Measurements from ENCODE around the gene KDM3B. TPM values are rescaled to one million over a fixed set of nuclear protein-coding genes. Genes with fewer than 3 reads are reported as not detected.
"Not testable (repeated sequence)": the region's sequence is repeated elsewhere in the genome, so short reads cannot be mapped to it uniquely, and the experiment has no call there.

Gene KDM3B
- total RNA-seq, 2 donors from 2014 or later: 61.2 to 85.1 TPM

DNA sequence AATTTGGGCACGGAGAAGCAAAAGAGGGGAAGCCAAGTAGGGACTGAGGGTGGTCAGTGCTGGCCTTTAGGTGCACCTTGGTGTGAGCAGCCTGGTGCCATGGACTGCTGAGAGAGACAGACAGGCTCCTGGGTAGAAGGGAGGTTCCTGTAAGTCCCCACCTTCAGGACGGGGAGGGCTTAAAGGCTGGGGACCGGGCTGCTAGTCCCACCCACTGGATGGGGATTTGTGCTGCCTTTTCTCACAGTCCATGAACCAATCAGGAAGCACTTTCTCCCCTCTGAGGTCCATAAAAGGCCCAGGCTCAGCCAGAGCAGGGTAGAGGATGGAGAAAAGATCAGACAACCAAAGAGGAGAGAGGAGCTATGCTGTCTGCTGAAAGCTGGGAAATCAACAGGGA is 36.1 kb upstream of the KDM3B start:
- H3K36me3 ChIP-seq: no peaks in the 10 kb centered on the region
- intact Hi-C loops (cut with DNase I): no loop called here
- 77% methylated on average over 3 of the region's 3 CpGs for WGBS

DNA sequence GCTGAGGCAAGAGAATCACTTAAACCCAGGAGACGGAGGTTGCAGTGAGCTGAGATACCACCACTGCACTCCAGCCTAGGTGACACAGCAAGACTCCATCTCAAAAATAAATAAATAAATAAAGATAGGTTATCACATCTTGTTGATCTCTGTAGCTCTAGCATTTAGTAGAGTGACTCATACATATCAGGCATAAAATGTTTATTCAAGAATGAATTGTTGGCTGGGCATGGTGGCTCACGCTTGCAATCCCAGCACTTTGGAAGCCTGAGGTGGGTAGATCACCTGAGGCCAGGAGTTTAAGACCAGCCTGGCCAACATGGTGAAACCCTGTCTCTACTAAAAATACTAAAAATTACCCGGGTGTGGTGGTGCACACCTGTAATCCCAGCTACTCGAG is 34.3 kb upstream of the KDM3B start:
- intact Hi-C loops (cut with DNase I); H3K36me3 ChIP-seq; H3K9me3 ChIP-seq; H3K27me3 ChIP-seq (replicated peaks; ENCODE audit: insufficient read depth); DNase-seq (ENCODE audit: low spot score); H3K27ac ChIP-seq; H3K4me3 ChIP-seq; H3K4me1 ChIP-seq (replicated peaks): not testable (repeated sequence)
- 92% methylated on average over 4 of the region's 4 CpGs for WGBS

More for the DNA sequence above, 36.1 kb upstream of the KDM3B start:
- H3K4me3 ChIP-seq: no peak overlapping the region
- TF ChIP-seq POLR2AphosphoS5 (IDR thresholded peaks at IDR 0.05) (no peak), POLR2A (IDR thresholded peaks at IDR 0.05) (no peak)
- TF ChIP-seq, protein P1, sequence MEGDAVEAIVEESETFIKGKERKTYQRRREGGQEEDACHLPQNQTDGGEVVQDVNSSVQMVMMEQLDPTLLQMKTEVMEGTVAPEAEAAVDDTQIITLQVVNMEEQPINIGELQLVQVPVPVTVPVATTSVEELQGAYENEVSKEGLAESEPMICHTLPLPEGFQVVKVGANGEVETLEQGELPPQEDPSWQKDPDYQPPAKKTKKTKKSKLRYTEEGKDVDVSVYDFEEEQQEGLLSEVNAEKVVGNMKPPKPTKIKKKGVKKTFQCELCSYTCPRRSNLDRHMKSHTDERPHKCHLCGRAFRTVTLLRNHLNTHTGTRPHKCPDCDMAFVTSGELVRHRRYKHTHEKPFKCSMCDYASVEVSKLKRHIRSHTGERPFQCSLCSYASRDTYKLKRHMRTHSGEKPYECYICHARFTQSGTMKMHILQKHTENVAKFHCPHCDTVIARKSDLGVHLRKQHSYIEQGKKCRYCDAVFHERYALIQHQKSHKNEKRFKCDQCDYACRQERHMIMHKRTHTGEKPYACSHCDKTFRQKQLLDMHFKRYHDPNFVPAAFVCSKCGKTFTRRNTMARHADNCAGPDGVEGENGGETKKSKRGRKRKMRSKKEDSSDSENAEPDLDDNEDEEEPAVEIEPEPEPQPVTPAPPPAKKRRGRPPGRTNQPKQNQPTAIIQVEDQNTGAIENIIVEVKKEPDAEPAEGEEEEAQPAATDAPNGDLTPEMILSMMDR (IDR thresholded peaks at IDR 0.05): no peak
- no peak for DNase-seq (ENCODE audit: low spot score)
- H3K27me3 ChIP-seq (replicated peaks; ENCODE audit: insufficient read depth): no peaks in the 10 kb centered on the region
- no peaks in the 10 kb centered on the region for H3K4me1 ChIP-seq (replicated peaks)
- no peaks in the 10 kb centered on the region for H3K9me3 ChIP-seq
- H3K27ac ChIP-seq: no peak overlapping the region

DNA sequence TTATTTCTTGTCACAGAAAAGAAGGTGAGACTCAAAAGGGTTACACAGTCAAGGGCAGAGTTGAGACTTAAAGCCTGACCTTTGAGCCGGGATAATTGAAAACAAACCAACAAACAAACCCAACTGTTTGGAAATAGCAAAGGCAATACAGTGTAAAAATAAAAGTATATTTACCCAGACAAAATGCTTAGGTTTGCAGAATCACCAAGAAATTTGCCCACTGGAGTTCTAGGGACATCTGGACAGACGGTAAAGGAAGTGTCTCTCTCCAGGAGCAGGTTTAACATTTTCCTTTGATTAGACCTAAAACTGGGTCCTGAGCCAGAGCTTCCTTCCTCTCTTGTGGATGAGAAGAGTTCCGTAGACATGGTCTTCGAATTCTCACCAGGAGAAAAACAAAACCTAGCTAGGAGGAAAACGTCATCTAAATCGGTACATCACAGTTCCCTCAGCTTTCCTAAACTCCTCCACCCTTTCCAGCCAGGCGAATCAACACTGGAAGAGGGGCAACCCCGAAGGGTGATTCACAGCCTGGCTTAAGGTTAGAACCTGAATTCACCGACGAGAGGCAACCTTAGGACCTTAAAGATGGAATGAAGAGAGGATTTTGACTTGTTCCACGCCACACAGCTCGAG is 21.6 kb upstream of the KDM3B start:
- no peaks in the 10 kb centered on the region for H3K9me3 ChIP-seq
- WGBS: 4% methylated on average over 10 of the region's 12 CpGs
- no peaks in the 10 kb centered on the region for H3K27me3 ChIP-seq (replicated peaks; ENCODE audit: insufficient read depth)
- no peak overlapping the region for H3K27ac ChIP-seq
- no peaks in the 10 kb centered on the region for H3K36me3 ChIP-seq
- intact Hi-C loops (cut with DNase I): loop anchor here (10.0 kb wide), 1 partner anchor 116 kb away; the partner anchor contains the start of gene CDC23
- peak overlapping the region; percentile 19 to 39 for H3K4me3 ChIP-seq
- TF ChIP-seq POLR2A (IDR thresholded peaks at IDR 0.05) (no peak), POLR2AphosphoS5 (IDR thresholded peaks at IDR 0.05) (no peak)
- TF ChIP-seq, protein P1 (IDR thresholded peaks at IDR 0.05): no peak
- DNase-seq (ENCODE audit: low spot score): no peak
- H3K4me1 ChIP-seq (replicated peaks): no peaks in the 10 kb centered on the region

DNA sequence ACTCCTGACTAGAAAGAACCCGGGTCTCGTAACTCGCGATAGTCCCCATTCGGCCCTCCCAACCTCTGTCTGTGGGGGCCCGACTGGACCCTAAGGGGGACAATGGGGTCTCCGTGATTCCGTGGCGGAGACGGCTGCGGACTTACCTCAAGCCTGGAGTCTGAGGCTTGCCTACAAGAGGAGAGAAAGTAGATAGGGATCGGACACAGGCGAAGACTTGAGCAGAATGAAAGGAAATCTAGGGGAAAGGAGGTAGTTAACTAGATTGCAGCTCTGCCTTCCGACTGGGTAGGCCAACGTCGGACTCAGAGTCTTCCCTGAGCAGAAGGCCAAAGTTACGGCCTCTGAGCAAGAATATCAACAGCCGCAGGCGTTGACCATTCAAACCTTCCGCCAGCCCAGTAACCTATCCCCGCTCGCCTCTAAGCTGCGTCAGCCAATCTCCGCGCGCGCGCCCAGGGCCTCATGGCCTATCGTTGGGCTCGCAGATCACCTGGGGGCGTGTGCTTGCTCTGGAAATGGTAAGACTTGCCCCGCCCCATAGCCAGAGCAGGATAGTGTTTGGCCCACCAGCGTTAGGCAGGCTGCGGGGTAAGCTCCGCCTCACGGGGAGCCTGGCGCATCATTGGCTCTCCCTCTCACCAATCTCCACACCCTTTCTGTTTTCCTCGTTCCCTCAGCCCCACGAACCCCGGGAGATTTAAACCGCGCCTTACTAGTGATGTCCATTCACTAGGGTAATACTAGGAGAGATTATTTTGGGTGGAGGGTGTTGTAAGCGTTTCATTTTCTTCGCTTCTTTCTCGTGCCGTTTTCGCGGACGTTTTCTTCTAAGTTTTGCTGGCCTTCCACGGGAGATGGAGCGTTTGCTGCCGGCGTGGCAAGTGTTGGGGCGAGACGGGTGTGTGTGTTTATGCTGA is 20.8 kb upstream of the KDM3B start, which contains the start of gene CDC25C:
TSS of gene CDC25C (minus strand) at position 356 of the 920 bp plus-strand sequence. CDS start 624 bp downstream, outside the sequence.
- peak; percentile 98 for DNase-seq (ENCODE audit: low spot score)
- Histone ChIP-seq H3K27ac (peak within 1 kb of the TSS; percentile 14 to 56), H3K9me3 (no peaks in the 10 kb centered on the region), H3K4me3 (peak within 1 kb of the TSS; percentile 19 to 39), H3K36me3 (no peaks in the 10 kb centered on the region), H3K4me1 (replicated peaks) (no peaks in the 10 kb centered on the region), H3K27me3 (replicated peaks; ENCODE audit: insufficient read depth) (no peaks in the 10 kb centered on the region)
- TF ChIP-seq, protein P1 (IDR thresholded peaks at IDR 0.05): peak in 1 of 4 experiments; percentile 3
- TF ChIP-seq POLR2AphosphoS5 (IDR thresholded peaks at IDR 0.05) (peak; percentile 97), POLR2A (IDR thresholded peaks at IDR 0.05) (peak; percentile 7)
- WGBS: under 1% methylated on average over 55 of the region's 55 CpGs
- intact Hi-C loops (cut with DNase I): loop anchor here (10.0 kb wide), 1 partner anchor 117 kb away; the partner anchor contains the start of gene CDC23

DNA sequence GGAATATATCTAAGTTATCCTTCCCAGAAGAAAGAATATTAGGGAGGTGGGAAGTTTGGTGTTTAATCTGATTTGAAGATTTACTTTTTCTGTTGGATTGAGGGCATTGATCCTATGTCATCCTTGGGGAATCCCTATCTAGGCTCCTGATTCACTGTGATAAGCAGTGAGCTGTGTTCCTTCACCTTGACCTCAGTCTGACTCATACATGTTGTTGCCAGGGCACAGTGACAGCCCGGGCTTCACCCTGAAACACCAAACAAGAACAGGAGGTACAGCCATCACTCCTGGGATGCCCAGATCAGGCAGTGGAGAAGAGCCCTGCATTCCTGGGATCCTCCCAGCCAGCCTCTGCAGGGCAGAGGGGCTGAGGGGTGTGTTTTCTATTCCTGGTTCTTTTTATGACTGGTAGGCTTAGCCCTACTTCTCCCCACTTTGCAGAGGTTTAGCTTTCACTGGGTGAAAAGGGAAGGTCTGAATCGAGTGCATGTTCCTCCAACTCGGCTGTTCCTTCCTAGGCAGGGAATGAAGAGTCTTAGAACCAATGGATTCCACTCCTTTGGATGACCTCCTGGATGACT is 17.5 kb upstream of the KDM3B start:
- TF ChIP-seq, protein P1 (IDR thresholded peaks at IDR 0.05): no peak
- no peak for TF ChIP-seq POLR2A (IDR thresholded peaks at IDR 0.05)
- no peak for TF ChIP-seq POLR2AphosphoS5 (IDR thresholded peaks at IDR 0.05)
- Histone ChIP-seq H3K27me3 (replicated peaks; ENCODE audit: insufficient read depth) (no peaks in the 10 kb centered on the region), H3K4me3 (no peak overlapping the region), H3K9me3 (no peaks in the 10 kb centered on the region), H3K36me3 (no peaks in the 10 kb centered on the region), H3K27ac (no peak overlapping the region), H3K4me1 (replicated peaks) (peaks cover 5% of the 10 kb centered on the region)
- intact Hi-C loops (cut with DNase I): loop anchor here (10.0 kb wide), 1 partner anchor 120 kb away; the partner anchor contains the start of gene CDC23
- 61% methylated on average over 3 of the region's 3 CpGs for WGBS
- no peak for DNase-seq (ENCODE audit: low spot score)

Data from prostate gland (tissue), 2 donors.